Thyroid gland (tissue), 4 donors: ENCODE data around the gene CD22. TPM values are rescaled to one million over a fixed set of nuclear protein-coding genes. Genes with fewer than 3 reads are reported as not detected.

Experiments used
- DNase-seq, 2 donors: peaks; one replicate each; pipeline ENCODE4 v3.0.0-alpha.2; 2019
- H3K27ac ChIP-seq, 3 donors: fragments of 200-600 bp; sonication (generic); 1 replicate in 2 of 3; 2 replicates in 1 of 3; pipeline ENCODE4 v1.5.1; 2016 to 2019; ENCODE audit warnings: mild to moderate bottlenecking in 1 of 3, moderate library complexity in 1 of 3
- H3K27me3 ChIP-seq: fragments of 200-600 bp; sonication (generic); one replicate; pipeline ENCODE4 v1.5.1; 2019
- H3K36me3 ChIP-seq, 2 donors: fragments of 200-600 bp; sonication (generic); one replicate each; pipeline ENCODE4 v1.5.1; 2016 to 2019
- H3K4me1 ChIP-seq, 2 donors: fragments of 200-600 bp; sonication (generic); one replicate each; pipeline ENCODE4 v1.5.1; 2017 to 2019
- H3K4me3 ChIP-seq, 3 donors: fragments of 200-600 bp; sonication (generic); replicated peaks in 1 of 3; 1 replicate in 2 of 3; 2 replicates in 1 of 3; pipeline ENCODE4 v1.5.1; 2016; ENCODE audit warnings: mild to moderate bottlenecking in 1 of 3
- H3K9me3 ChIP-seq: fragments of 200-600 bp; sonication (generic); one replicate; pipeline ENCODE4 v1.5.1; 2017
- CTCF ChIP-seq, 6 experiments: fragments of 200-600 bp in 3 of 6; fragments of 450-650 bp in 3 of 6; sonication (generic) in 3 of 6; IDR thresholded peaks; one replicate each; pipeline ENCODE4 v1.5.1; 2016 to 2019; ENCODE audit warnings: antibody characterized with exemption in 6 of 6, mild to moderate bottlenecking in 2 of 6, inconsistent platforms in 1 of 6, moderate library complexity in 1 of 6
- POLR2A ChIP-seq, 2 donors: fragments of 450-650 bp; IDR thresholded peaks; one replicate each; pipeline ENCODE4 v1.6.1; 2017; ENCODE audit warnings: antibody characterized with exemption in 2 of 2, mild to moderate bottlenecking in 2 of 2, moderate library complexity in 1 of 2
- WGBS, 2 donors: methylation state at CpG; one replicate each; pipeline ENCODE4 v1.1.5; 2017; 5-methylcytosine and 5-hydroxymethylcytosine counted together
- intact Hi-C: fragments of 100-400 bp; cut with DNase I; formaldehyde crosslinking; loops from one replicate; pipeline ENCODE4 v1.15.1; 2023
- microRNA-seq: library from miRNA; unstranded; fragments of <30 nt; microRNA quantifications from one replicate; pipeline ENCODE4, GENCODE V29; 2016
- total RNA-seq, 4 donors: library from RNA; depleted of rRNA; stranded (reverse); fragments of >200 nt; gene quantifications; one replicate each; pipeline ENCODE4 v1.2.3, GENCODE V29; 2016

CD22 gene
- total RNA-seq, 4 donors from 2014 or later = 0.68 to 18.4 (median 2.0) TPM

- peaks cover 10 to 16% of the 10 kb centered on the region in 2 donors for H3K4me1 ChIP-seq
- H3K9me3 ChIP-seq = no peaks in the 10 kb centered on the region
- no peak overlapping the region for H3K27ac ChIP-seq
- WGBS, 2 donors = 66 to 79% methylated on average over 6 of the region's 6 CpGs
- intact Hi-C loops = no loop called here
- H3K4me3 ChIP-seq = no peak overlapping the region
- DNase-seq = no peak
- H3K27me3 ChIP-seq = no peaks in the 10 kb centered on the region
- no peak for TF ChIP-seq CTCF (IDR thresholded peaks at IDR 0.05)
- no peak for TF ChIP-seq POLR2A (IDR thresholded peaks at IDR 0.05)
- H3K36me3 ChIP-seq = no peaks in the 10 kb centered on the region
Observed at GRCh38 chr19:35389192-35389861, 60.3 kb downstream of the CD22 start.

GRCh38 chr19:35392742-35393715 lies 64.0 kb downstream of the CD22 start:
- Histone ChIP-seq H3K36me3 (no peaks in the 10 kb centered on the region), H3K4me1 (peaks cover 10 to 16% of the 10 kb centered on the region in 2 donors), H3K4me3 (no peak overlapping the region), H3K27ac (no peak overlapping the region), H3K27me3 (no peaks in the 10 kb centered on the region), H3K9me3 (no peaks in the 10 kb centered on the region)
- 81 to 82% methylated on average over 5 of the region's 5 CpGs for WGBS, 2 donors
- TF ChIP-seq CTCF (IDR thresholded peaks at IDR 0.05) (no peak), POLR2A (IDR thresholded peaks at IDR 0.05) (no peak)
- intact Hi-C loops = no loop called here
- DNase-seq = no peak

GRCh38 chr19:35395382-35396199 lies 66.6 kb downstream of the CD22 start:
- no peaks in the 10 kb centered on the region for H3K4me1 ChIP-seq
- TF ChIP-seq CTCF (IDR thresholded peaks at IDR 0.05) = no peak
- no peak overlapping the region for H3K4me3 ChIP-seq
- DNase-seq = no peak
- H3K36me3 ChIP-seq = no peaks in the 10 kb centered on the region
- H3K9me3 ChIP-seq = no peaks in the 10 kb centered on the region
- H3K27ac ChIP-seq = no peak overlapping the region
- intact Hi-C loops = no loop called here
- no peaks in the 10 kb centered on the region for H3K27me3 ChIP-seq
- 44 to 52% methylated on average over 19 of the region's 19 CpGs for WGBS, 2 donors

- Histone ChIP-seq H3K27me3 (no peaks in the 10 kb centered on the region), H3K36me3 (no peaks in the 10 kb centered on the region), H3K4me3 (no peak overlapping the region), H3K27ac (no peak overlapping the region), H3K4me1 (no peaks in the 10 kb centered on the region), H3K9me3 (no peaks in the 10 kb centered on the region)
- no peak for TF ChIP-seq POLR2A (IDR thresholded peaks at IDR 0.05)
- WGBS, 2 donors = 95 to 96% methylated on average over 14 of the region's 14 CpGs
- intact Hi-C loops = no loop called here
- no peak for DNase-seq
Observed at GRCh38 chr19:35396240-35396885, 67.4 kb downstream of the CD22 start.

Small RNAs within 50 kb of the gene (microRNA-seq; reads per million reads assigned to microRNA genes)
- not detected for gene MIR5196

Other genes with a start within 250 kb of the CD22 start
- gene FXYD3, start 213.4 kb upstream of the CD22 start, total RNA-seq = 1 to 10 TPM in 1 of 4 donors, not detected in 3; 1.1 TPM
- gene LGI4, start 194.1 kb upstream of the CD22 start, total RNA-seq = 10 to 100 TPM in 1 of 4 donors, 1 to 10 TPM in 3; 3.2 to 10.9 (median 6.9) TPM
- 10 to 100 TPM in 2 of 4 donors, 1 to 10 TPM in 2; 1.1 to 26.3 (median 8.8) TPM for gene FXYD1, start 190.4 kb upstream of the CD22 start, total RNA-seq
- gene FXYD7, start 185.9 kb upstream of the CD22 start, total RNA-seq = 1 to 10 TPM in 1 of 4 donors, not detected in 3; 1.6 TPM
- gene FXYD5, start 174.5 kb upstream of the CD22 start, total RNA-seq = 10 to 100 TPM in 3 of 4 donors, 1 to 10 TPM in 1; 9.3 to 52.4 (median 19.6) TPM
- under 1 TPM in 1 of 4 donors, not detected in 3; 0.67 TPM for gene FAM187B, start 100.4 kb upstream of the CD22 start, total RNA-seq
- gene LSR, start 80.2 kb upstream of the CD22 start, total RNA-seq = 10 to 100 TPM; 36.5 to 85.3 (median 61.8) TPM
- 100 to 1,000 TPM in 3 of 4 donors, 10 to 100 TPM in 1; 98.9 to 133 (median 126) TPM for gene USF2, start 60.2 kb upstream of the CD22 start, total RNA-seq
- gene HAMP, start 46.7 kb upstream of the CD22 start, total RNA-seq = not detected
- gene MAG, start 37.0 kb upstream of the CD22 start, total RNA-seq = 10 to 100 TPM in 1 of 4 donors, 1 to 10 TPM in 2, not detected in 1; 1.7 to 19.2 (median 2.7) TPM
- not detected for gene FFAR1, start 18.7 kb downstream of the CD22 start, total RNA-seq
- gene FFAR3, start 29.3 kb downstream of the CD22 start, total RNA-seq = under 1 TPM in 1 of 4 donors, not detected in 3; 0.45 TPM
- under 1 TPM in 1 of 4 donors, not detected in 3; 0.27 TPM for gene GPR42, start 41.9 kb downstream of the CD22 start, total RNA-seq
- under 1 TPM in 1 of 4 donors, not detected in 3; 0.27 TPM for gene FFAR2, start 119.1 kb downstream of the CD22 start, total RNA-seq
- gene KRTDAP, start 161.3 kb downstream of the CD22 start, total RNA-seq = 1 to 10 TPM in 1 of 4 donors, not detected in 3; 2.7 TPM
- 100 to 1,000 TPM; 164 to 348 (median 213) TPM for gene DMKN, start 184.5 kb downstream of the CD22 start, total RNA-seq
- gene SBSN, start 199.1 kb downstream of the CD22 start, total RNA-seq = 1 to 10 TPM in 1 of 4 donors, not detected in 3; 1.2 TPM
- 1 to 10 TPM in 1 of 4 donors, not detected in 3; 1.6 TPM for gene GAPDHS, start 204.3 kb downstream of the CD22 start, total RNA-seq
- 100 to 1,000 TPM; 186 to 202 (median 188) TPM for gene TMEM147, start 216.4 kb downstream of the CD22 start, total RNA-seq
- gene ATP4A, start 234.5 kb downstream of the CD22 start, total RNA-seq = 1 to 10 TPM in 1 of 4 donors, under 1 TPM in 3; 0.27 to 1.9 (median 0.33) TPM